Right lobe of liver (tissue), 6 donors: Measurements from ENCODE around the gene HOXB6. TPM values are rescaled to one million over a fixed set of nuclear protein-coding genes. Genes with fewer than 3 reads are reported as not detected.

Experiments used
- ATAC-seq, 4 donors: fragments of 200-7000 bp; cut with Tn5 transposase; one replicate each; pipeline ENCODE4 v1.9.1; 2020; ENCODE audit warnings: mild to moderate bottlenecking in 4 of 4, moderate library complexity in 4 of 4
- DNase-seq, 3 donors: peaks; one replicate each; pipeline ENCODE4 v3.0.0-alpha.2; 2020
- H3K27ac ChIP-seq, 3 donors: fragments of 200-600 bp; one replicate each; pipeline ENCODE4 v1.8.0; 2022
- H3K27me3 ChIP-seq, 2 donors: fragments of 200-600 bp; one replicate each; pipeline ENCODE4 v1.8.0; 2022
- H3K36me3 ChIP-seq, 4 donors: fragments of 200-600 bp; sonication (generic) in 1 of 4; one replicate each; pipeline versions ENCODE4 v1.5.1 to v1.8.0; 2017 to 2022; ENCODE audit warnings: control low read depth in 1 of 4
- H3K4me1 ChIP-seq, 4 donors: fragments of 200-600 bp; sonication (generic) in 1 of 4; one replicate each; pipeline versions ENCODE4 v1.5.1 to v1.8.0; 2017 to 2022; ENCODE audit warnings: control low read depth in 1 of 4
- H3K4me3 ChIP-seq, 3 donors: fragments of 200-600 bp; one replicate each; pipeline ENCODE4 v1.8.0; 2022
- H3K9me3 ChIP-seq, 4 donors: fragments of 200-600 bp; sonication (generic) in 1 of 4; one replicate each; pipeline versions ENCODE4 v1.5.1 to v1.8.0; 2017 to 2022; ENCODE audit warnings: control low read depth in 1 of 4
- CTCF ChIP-seq, 4 donors: fragments of 200-600 bp in 3 of 4; fragments of 450-650 bp in 1 of 4; IDR thresholded peaks; one replicate each; pipeline versions ENCODE4 v1.5.1 to v1.8.0; 2016 to 2022; ENCODE audit warnings: antibody characterized with exemption in 4 of 4, mild to moderate bottlenecking in 2 of 4
- POLR2A ChIP-seq: fragments of 450-650 bp; IDR thresholded peaks from one replicate; pipeline ENCODE4 v1.6.1; 2017; ENCODE audit warnings: antibody characterized with exemption, mild to moderate bottlenecking
- WGBS: methylation state at CpG from one replicate; pipeline ENCODE4 v1.1.6; 2018; ENCODE audit warnings: low coverage, low lambda C conversion rate; ENCODE audit not compliant: insufficient coverage; ENCODE audit errors: missing lambda C conversion rate; 5-methylcytosine and 5-hydroxymethylcytosine counted together
- intact Hi-C, 2 donors: fragments of 100-400 bp; cut with DNase I; formaldehyde crosslinking; loops; one replicate each; pipeline versions ENCODE4 v1.11.2 to v1.14.1; 2022
- total RNA-seq, 6 experiments: library from RNA; depleted of rRNA in 2 of 6; stranded (reverse); fragments of >200 nt in 2 of 6; fragmentation: NEBNext Ultra II Directional in 3 of 6; extraction: Animal tissue kit (Norgen Biotek cat#: 25700) in 3 of 6; gene quantifications; one replicate each; pipeline versions ENCODE4 v1.1.0 to v1.2.4, GENCODE V29; 2016 to 2023
- donor health status: DM: no; HTN: yes; CAD: no.
- donor health status: DM: no; HTN: no; CAD: no.
- donor health status: DM: no; HTN: no; CAD: no.
- donor health status: DM: no; HTN: yes; CAD: no.
- donor health status: DM: no; HTN: yes; CAD: no.

Gene HOXB6
- total RNA-seq, 6 experiments from 2014 or later, result 0.18 to 0.83 (median 0.56) TPM

DNA sequence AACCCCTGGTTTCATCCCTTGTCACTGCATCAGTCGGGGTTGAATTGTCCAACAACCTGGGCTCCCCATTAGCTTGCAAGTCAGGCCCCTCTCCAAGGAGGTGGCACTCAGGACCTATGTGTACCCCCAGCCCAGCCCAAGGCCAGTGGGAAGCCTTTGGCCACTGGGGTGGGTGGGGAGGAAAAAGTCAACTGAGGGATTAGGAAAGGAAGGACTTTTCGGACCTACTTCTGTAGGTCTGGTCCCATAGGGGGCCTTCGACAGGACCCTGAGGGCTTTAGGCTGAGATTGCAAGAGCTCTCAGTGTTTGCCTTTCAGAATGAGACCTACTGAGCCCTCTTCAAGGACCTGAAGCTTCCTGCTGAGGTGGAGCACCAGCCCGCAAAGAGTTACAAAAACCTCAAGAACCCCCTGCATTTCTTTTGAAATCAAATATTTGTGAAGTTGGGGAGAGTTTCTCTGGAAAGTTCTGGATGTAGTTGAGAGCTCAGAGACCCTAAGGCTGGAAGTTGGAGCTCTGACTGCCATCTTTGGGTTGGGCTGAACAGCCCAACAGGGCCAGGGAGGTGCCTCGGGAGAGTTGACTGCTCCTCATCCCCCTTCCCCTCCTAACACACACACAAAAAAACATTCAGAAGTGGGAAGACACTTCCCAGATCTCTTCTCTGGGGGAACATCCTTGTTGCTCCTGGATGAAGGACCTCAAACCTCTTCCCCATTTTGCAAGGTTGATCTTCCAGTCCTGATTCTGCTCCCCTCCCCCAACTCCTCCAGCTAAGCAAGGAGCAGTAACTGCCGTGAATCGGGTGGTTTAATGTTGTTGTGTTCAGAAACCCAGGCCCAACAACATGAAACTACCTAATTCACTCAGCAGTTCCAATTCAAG lies 27.1 kb upstream of the HOXB6 start:
- no peak for ATAC-seq
- Histone ChIP-seq H3K27ac (no peak overlapping the region), H3K27me3 (peaks cover 26 to 82% of the 10 kb centered on the region in 2 donors), H3K36me3 (no peaks in the 10 kb centered on the region), H3K4me1 (no peaks in the 10 kb centered on the region), H3K4me3 (no peak overlapping the region), H3K9me3 (no peaks in the 10 kb centered on the region)
- WGBS, result 16% methylated on average over 5 of the region's 7 CpGs
- no peak for DNase-seq
- intact Hi-C loops, result no loop called here
- TF ChIP-seq POLR2A (no peak), CTCF (IDR thresholded peaks at IDR 0.05) (no peak)

DNA sequence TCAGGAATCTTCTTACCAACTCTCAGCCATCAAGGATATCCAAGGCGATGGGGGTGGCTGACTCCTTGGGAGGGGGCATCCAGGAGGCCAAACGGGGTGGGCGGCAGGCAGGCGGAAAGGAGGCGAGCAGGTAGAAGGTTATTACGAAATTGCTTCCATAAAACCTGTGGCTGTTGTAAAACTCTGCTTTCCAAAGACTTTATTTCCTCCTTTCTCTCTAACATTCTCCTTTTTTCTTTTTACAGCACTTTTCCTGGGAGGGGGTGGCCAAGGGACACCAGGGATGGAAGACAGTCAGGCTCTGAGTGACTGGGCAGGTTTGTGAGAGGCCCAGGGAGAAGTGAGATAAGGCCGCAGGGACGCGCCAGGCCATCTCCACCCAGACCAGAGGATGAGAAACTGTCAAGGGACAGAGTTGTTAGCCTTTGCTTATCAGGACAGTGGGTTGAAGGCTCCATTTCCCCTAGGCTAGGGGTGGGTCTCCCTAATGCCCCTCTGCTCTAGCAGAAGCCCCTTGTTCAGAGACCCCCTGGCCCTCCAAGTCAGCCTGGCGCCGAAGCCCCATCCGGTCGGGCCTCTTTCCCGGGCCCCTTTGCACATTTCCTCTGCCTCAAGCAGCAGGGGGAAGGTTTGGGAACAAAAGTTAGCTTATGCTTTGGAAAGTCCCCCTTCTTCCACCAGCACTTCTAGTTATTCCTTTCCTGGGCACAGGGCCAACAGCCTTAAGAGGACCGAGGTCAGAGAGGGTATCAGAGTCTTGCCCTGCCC lies 26.3 kb upstream of the HOXB6 start:
- TF ChIP-seq CTCF (IDR thresholded peaks at IDR 0.05), result no peak
- TF ChIP-seq POLR2A, result no peak
- Histone ChIP-seq H3K4me1 (peaks cover 0 to 4% (median under 1%) of the 10 kb centered on the region in 4 donors), H3K4me3 (no peak overlapping the region), H3K9me3 (no peaks in the 10 kb centered on the region), H3K27ac (no peak overlapping the region), H3K36me3 (no peaks in the 10 kb centered on the region), H3K27me3 (peaks cover 22 to 81% of the 10 kb centered on the region in 2 donors)
- intact Hi-C loops, result no loop called here
- 7% methylated on average over 10 of the region's 15 CpGs for WGBS
- ATAC-seq (no peak), DNase-seq (no peak)

DNA sequence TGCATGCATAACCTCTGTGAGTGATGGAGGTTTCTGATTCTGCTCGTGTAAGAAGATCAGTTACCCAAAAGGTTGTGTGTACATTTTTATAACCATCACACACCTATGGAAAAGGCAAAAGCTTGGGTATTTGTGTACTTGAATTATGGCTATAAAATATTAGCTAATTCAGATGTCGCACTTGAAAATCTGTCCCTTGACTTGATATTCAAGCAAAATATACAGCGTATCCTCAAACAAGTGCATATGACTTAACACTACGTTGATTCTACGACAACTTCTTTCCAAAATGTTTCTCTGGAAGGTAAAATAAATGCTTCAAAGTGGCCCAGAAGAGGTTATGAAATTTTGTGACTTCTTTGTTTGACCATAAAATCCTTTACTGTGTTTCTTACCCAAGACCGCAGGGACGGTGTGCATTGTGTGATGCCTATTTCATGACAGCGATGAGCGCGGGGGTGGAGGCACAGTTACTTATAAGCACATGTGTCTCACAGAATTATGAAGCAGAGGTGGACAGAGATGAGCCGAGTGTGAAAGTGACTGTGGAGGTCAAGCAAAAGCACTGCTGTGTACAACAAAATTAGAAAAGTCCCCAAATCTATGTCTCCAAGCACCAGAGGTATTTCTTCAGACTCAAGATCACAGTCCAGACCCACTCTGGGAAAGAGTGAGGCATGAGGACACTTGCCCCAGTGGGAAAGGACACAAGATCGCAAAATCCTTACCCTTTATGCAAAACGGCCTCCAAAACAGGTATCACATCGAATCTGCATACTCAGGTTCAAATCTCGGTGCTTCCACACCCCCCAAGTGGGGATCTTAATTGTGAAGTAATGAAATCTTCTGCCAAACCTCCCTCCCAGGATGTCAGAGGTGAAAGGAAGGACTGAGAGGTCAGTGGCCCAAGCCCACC lies 25.5 kb upstream of the HOXB6 start:
- DNase-seq, result no peak
- ATAC-seq, result no peak
- peaks cover 23 to 82% of the 10 kb centered on the region in 2 donors for H3K27me3 ChIP-seq

More for the DNA sequence above, 25.5 kb upstream of the HOXB6 start:
- peaks cover 0 to 13% (median 2%) of the 10 kb centered on the region in 4 donors for H3K4me1 ChIP-seq
- TF ChIP-seq CTCF (IDR thresholded peaks at IDR 0.05) (no peak), POLR2A (no peak)
- intact Hi-C loops, result no loop called here
- H3K27ac ChIP-seq, result no peak overlapping the region
- 21% methylated on average over 15 of the region's 15 CpGs for WGBS
- no peaks in the 10 kb centered on the region for H3K36me3 ChIP-seq
- no peaks in the 10 kb centered on the region for H3K9me3 ChIP-seq
- H3K4me3 ChIP-seq, result no peak overlapping the region
